VCaP (cell line): Measurements from ENCODE around the gene GRIP2.

Experiments
- H3K27ac ChIP-seq: fragments of 450-650 bp; 2 replicates; pipeline ENCODE4 v1.5.1; 2017
- CTCF ChIP-seq: fragments of 450-650 bp; conservative IDR thresholded peaks from 2 replicates; pipeline ENCODE4 v1.5.1; 2017; ENCODE audit warnings: mild to moderate bottlenecking, moderate library complexity

Gene GRIP2

GRCh38 chr3:14494279-14494972 lies 45.7 kb downstream of the GRIP2 start:
- no peak overlapping the region for H3K27ac ChIP-seq
- no peak for TF ChIP-seq CTCF

GRCh38 chr3:14492948-14493881 lies 46.9 kb downstream of the GRIP2 start:
- TF ChIP-seq CTCF: no peak
- H3K27ac ChIP-seq: no peak overlapping the region

GRCh38 chr3:14491396-14492190 lies 48.5 kb downstream of the GRIP2 start:
- H3K27ac ChIP-seq: no peak overlapping the region
- TF ChIP-seq CTCF: no peak

- no peak for TF ChIP-seq CTCF
- H3K27ac ChIP-seq: no peak overlapping the region
These were observed 49.3 kb downstream of the GRIP2 start for GRCh38 chr3:14490831-14491230.

GRCh38 chr3:14490255-14490654 lies 49.9 kb downstream of the GRIP2 start:
- no peak for TF ChIP-seq CTCF
- no peak overlapping the region for H3K27ac ChIP-seq

GRCh38 chr3:14489641-14490040 lies 50.5 kb downstream of the GRIP2 start:
- TF ChIP-seq CTCF: no peak
- no peak overlapping the region for H3K27ac ChIP-seq
